H1 (cell line): Measurements from ENCODE around the gene ANGEL2. TPM values are rescaled to one million over a fixed set of nuclear protein-coding genes. Genes with fewer than 3 reads are reported as not detected.

Experiments used
- CTCF ChIA-PET: fragments of 300-600 bp; sonication (Branson Sonifier 250); formaldehyde crosslinking; loops from one replicate; lab custom pipeline; 2021; ENCODE audit not compliant: partially characterized antibody; lab: Charles Lee
- POLR2A ChIA-PET: fragments of 300-600 bp; sonication (Branson Sonifier 250); formaldehyde crosslinking; loops from one replicate; lab custom pipeline; 2021; ENCODE audit warnings: inconsistent platforms; ENCODE audit not compliant: partially characterized antibody; lab: Charles Lee
- DNase-seq, 2 experiments: peaks; one replicate each; pipeline versions ENCODE4 v3.0.0 to v3.0.0-alpha.2; 2010 to 2022; ENCODE audit warnings: low spot score in 2 of 2, low read depth in 1 of 2, mixed read lengths in 1 of 2
- FAIRE-seq: peaks from 2 replicates; lab custom pipeline; 2011; peaks lifted over from hg19 to GRCh38; lab: Jason Lieb, UNC
- H2AFZ ChIP-seq: 2 replicates; pipeline ENCODE4 v1.8.1; 2012; ENCODE audit warnings: low read length, inconsistent platforms
- H2AK5ac ChIP-seq: 2 replicates; pipeline ENCODE4 v1.6.1; 2013; ENCODE audit warnings: low read depth, low read length
- H2BK120ac ChIP-seq: replicated peaks from 2 replicates; pipeline ENCODE3; 2013; ENCODE audit warnings: low read depth, low read length, inconsistent platforms
- H2BK12ac ChIP-seq: 2 replicates; pipeline ENCODE4 v1.6.1; 2013; ENCODE audit warnings: low read depth, low read length
- H2BK15ac ChIP-seq: 2 replicates; pipeline ENCODE4 v1.6.1; 2013; ENCODE audit warnings: low read length
- H2BK20ac ChIP-seq: 2 replicates; pipeline ENCODE4 v1.6.1; 2013; ENCODE audit warnings: low read length
- H2BK5ac ChIP-seq: 2 replicates; pipeline ENCODE4 v1.6.1; 2013; ENCODE audit warnings: low read depth, low read length
- H3K14ac ChIP-seq: 2 replicates; pipeline ENCODE4 v1.6.1; 2013; ENCODE audit warnings: inconsistent platforms; ENCODE audit not compliant: insufficient read length
- H3K18ac ChIP-seq: 2 replicates; pipeline ENCODE4 v1.6.1; 2013; ENCODE audit warnings: low read length; ENCODE audit errors: extremely low read depth
- H3K23ac ChIP-seq: 2 replicates; pipeline ENCODE4 v1.6.1; 2013; ENCODE audit warnings: inconsistent platforms; ENCODE audit not compliant: insufficient read length
- H3K23me2 ChIP-seq: 2 replicates; pipeline ENCODE4 v1.6.1; 2013; ENCODE audit warnings: low read depth, low read length
- H3K27ac ChIP-seq: 2 replicates; pipeline ENCODE4 v1.6.1; 2011; ENCODE audit warnings: low read depth, low read length, inconsistent platforms
- H3K27me3 ChIP-seq, 4 experiments: replicated peaks in 1 of 4; 1 replicate in 1 of 4; 2 replicates in 3 of 4; pipeline versions ENCODE4 v1.6.1 to v1.8.1; 2011 to 2013; ENCODE audit warnings: low read length in 3 of 4, mild to moderate bottlenecking in 3 of 4, inconsistent platforms in 2 of 4, mixed read lengths in 2 of 4, moderate library complexity in 1 of 4; ENCODE audit not compliant: control insufficient read depth in 3 of 4, insufficient read depth in 3 of 4; ENCODE audit errors: extremely low read depth in 1 of 4
- H3K36me3 ChIP-seq, 4 experiments: 2 replicates each; pipeline versions ENCODE4 v1.6.1 to v1.8.1; 2011 to 2013; ENCODE audit warnings: mild to moderate bottlenecking in 4 of 4, low read length in 3 of 4, moderate library complexity in 2 of 4, control low read depth in 1 of 4, inconsistent platforms in 1 of 4; ENCODE audit not compliant: insufficient read depth in 4 of 4, control insufficient read depth in 2 of 4
- H3K4ac ChIP-seq: replicated peaks from 2 replicates; pipeline ENCODE3; 2013; ENCODE audit warnings: low read length, low read depth, mixed read lengths, inconsistent platforms; ENCODE audit not compliant: insufficient read length
- H3K4me1 ChIP-seq, 4 experiments: replicated peaks in 1 of 4; 1 replicate in 1 of 4; 2 replicates in 3 of 4; pipeline versions ENCODE4 v1.6.1 to v1.8.1; 2011 to 2013; ENCODE audit warnings: low read length in 3 of 4, inconsistent platforms in 2 of 4, mixed read lengths in 1 of 4; ENCODE audit not compliant: insufficient read depth in 4 of 4, control insufficient read depth in 3 of 4
- H3K4me2 ChIP-seq, 2 experiments: 2 replicates each; pipeline versions ENCODE4 v1.6.1 to v1.8.1; 2011 to 2013; ENCODE audit warnings: low read depth in 2 of 2, low read length in 2 of 2, control low read depth in 1 of 2, inconsistent platforms in 1 of 2, mild to moderate bottlenecking in 1 of 2; ENCODE audit not compliant: insufficient read depth in 1 of 2
- H3K4me3 ChIP-seq, 4 experiments: fragments of 200-600, 300-600 bp in 1 of 4; sonication (generic), shearing (Covaris generic), sonication (Bioruptor Twin) in 1 of 4; 2 replicates each; pipeline versions ENCODE4 v1.5.1 to v1.8.1; 2011 to 2016; ENCODE audit warnings: low read length in 4 of 4, low read depth in 3 of 4, control low read depth in 2 of 4, inconsistent platforms in 2 of 4, mild to moderate bottlenecking in 2 of 4, mixed read lengths in 1 of 4, moderate library complexity in 1 of 4; ENCODE audit not compliant: insufficient read depth in 2 of 4; ENCODE audit errors: extremely low read depth in 1 of 4
- H3K56ac ChIP-seq: replicated peaks from 2 replicates; pipeline ENCODE3; 2013; ENCODE audit warnings: low read depth, mild to moderate bottlenecking, mixed read lengths, low read length, inconsistent platforms; ENCODE audit not compliant: insufficient read length
- H3K79me1 ChIP-seq: 2 replicates; pipeline ENCODE4 v1.6.1; 2013; ENCODE audit warnings: low read depth, low read length, control low read depth
- H3K79me2 ChIP-seq, 2 experiments: 2 replicates each; pipeline versions ENCODE4 v1.6.1 to v1.8.1; 2012 to 2013; ENCODE audit warnings: low read length in 2 of 2, mild to moderate bottlenecking in 2 of 2, inconsistent platforms in 1 of 2; ENCODE audit not compliant: insufficient read depth in 2 of 2, control insufficient read depth in 1 of 2
- H3K9ac ChIP-seq, 4 experiments: replicated peaks in 1 of 4; 1 replicate in 1 of 4; 2 replicates in 3 of 4; pipeline versions ENCODE4 v1.6.1 to v1.8.1; 2011 to 2013; ENCODE audit warnings: low read depth in 3 of 4, low read length in 3 of 4, control low read depth in 2 of 4, mild to moderate bottlenecking in 2 of 4, moderate library complexity in 2 of 4, inconsistent platforms in 1 of 4; ENCODE audit errors: extremely low read depth in 1 of 4
- H3K9me3 ChIP-seq, 2 experiments: 2 replicates each; pipeline versions ENCODE4 v1.6.1 to v1.8.1; 2012 to 2013; ENCODE audit warnings: mild to moderate bottlenecking in 2 of 2, moderate library complexity in 2 of 2, control low read depth in 1 of 2, inconsistent platforms in 1 of 2, low read depth in 1 of 2, low read length in 1 of 2, mixed read lengths in 1 of 2; ENCODE audit not compliant: insufficient read depth in 2 of 2
- H4K20me1 ChIP-seq, 2 experiments: replicated peaks in 1 of 2; 2 replicates each; pipeline versions ENCODE3 to v1.8.1; 2011 to 2013; ENCODE audit warnings: inconsistent platforms in 2 of 2, low read length in 2 of 2, mild to moderate bottlenecking in 1 of 2; ENCODE audit not compliant: insufficient read depth in 2 of 2, control insufficient read depth in 1 of 2
- H4K5ac ChIP-seq: 2 replicates; pipeline ENCODE4 v1.6.1; 2013; ENCODE audit warnings: low read length, low read depth, mixed read lengths, inconsistent platforms; ENCODE audit not compliant: insufficient read length
- H4K8ac ChIP-seq: 2 replicates; pipeline ENCODE4 v1.8.0; 2013; ENCODE audit warnings: mild to moderate bottlenecking, moderate library complexity, low read length, inconsistent platforms; ENCODE audit not compliant: insufficient read depth; ENCODE audit errors: extremely low read depth
- H4K91ac ChIP-seq: replicated peaks from 2 replicates; pipeline ENCODE3; 2013; ENCODE audit warnings: low read length, mixed read lengths, inconsistent platforms; ENCODE audit not compliant: insufficient read length
- BCL11A ChIP-seq, 2 experiments: IDR thresholded peaks; one replicate each; pipeline ENCODE4 v1.6.1; 2011; ENCODE audit warnings: low read depth in 2 of 2, low read length in 2 of 2, mild to moderate bottlenecking in 2 of 2
- CBX5 ChIP-seq: fragments of 300-800, 300-1000 bp; sonication (generic); IDR thresholded peaks from 2 replicates; pipeline ENCODE4 v1.7.1; 2016; ENCODE audit warnings: antibody characterized with exemption, low read length, low read depth
- GABPA ChIP-seq: IDR thresholded peaks from 2 replicates; pipeline ENCODE4 v1.6.1; 2011; ENCODE audit warnings: mild to moderate bottlenecking, low read length, moderate library complexity, borderline replicate concordance; ENCODE audit not compliant: insufficient read depth
- HDAC6 ChIP-seq: IDR thresholded peaks from one replicate; pipeline ENCODE4 v1.7.1; 2012; ENCODE audit warnings: low read depth, mild to moderate bottlenecking, inconsistent platforms, low read length, moderate library complexity
- POU5F1 ChIP-seq: IDR thresholded peaks from 2 replicates; pipeline ENCODE4 v1.6.1; 2011; ENCODE audit warnings: low read depth, mild to moderate bottlenecking, low read length, moderate library complexity
- SAP30 ChIP-seq: fragments of 300-600 bp; sonication (generic); IDR thresholded peaks from 2 replicates; pipeline ENCODE4 v1.7.1; 2012; ENCODE audit warnings: low read length, moderate library complexity, mild to moderate bottlenecking, inconsistent platforms; ENCODE audit not compliant: insufficient read depth, insufficient replicate concordance
- SIN3A ChIP-seq, 2 experiments: IDR thresholded peaks in 1 of 2; conservative IDR thresholded peaks in 1 of 2; 2 replicates each; pipeline ENCODE4 v1.6.1; 2011 to 2012; ENCODE audit warnings: low read length in 2 of 2, improper control_type of control experiment in 1 of 2, low read depth in 1 of 2, mild to moderate bottlenecking in 1 of 2
- SIRT6 ChIP-seq: IDR thresholded peaks from one replicate; pipeline ENCODE4 v1.7.1; 2012; ENCODE audit warnings: low read length, inconsistent platforms
- SP1 ChIP-seq: IDR thresholded peaks from 2 replicates; pipeline ENCODE4 v1.6.1; 2011; ENCODE audit warnings: low read depth, low read length
- TEAD4 ChIP-seq: IDR thresholded peaks from 2 replicates; pipeline ENCODE4 v1.6.1; 2012; ENCODE audit warnings: low read depth, low read length, inconsistent platforms, mixed read lengths
- WGBS, 2 experiments: shearing (Covaris generic) in 1 of 2; methylation state at CpG; one replicate each; pipeline versions ENCODE4 v1.1.6 to v1.1.7; 2013 to 2015; ENCODE audit warnings: low lambda C conversion rate in 2 of 2, mixed read lengths in 2 of 2, inconsistent platforms in 1 of 2, low coverage in 1 of 2, missing lambda C conversion rate in 1 of 2; ENCODE audit not compliant: insufficient replicate concordance in 2 of 2, insufficient coverage in 1 of 2, insufficient read length in 1 of 2; ENCODE audit errors: extremely low coverage in 1 of 2, missing lambda C conversion rate in 1 of 2; 5-methylcytosine and 5-hydroxymethylcytosine counted together
- polyA plus RNA-seq, 7 experiments: library from polyadenylated mRNA; depleted of rRNA in 3 of 7; stranded (reverse) in 5 of 7; unstranded in 2 of 7; fragments of >200 nt in 5 of 7; fragments of 200-250 nt in 2 of 7; gene quantifications; 1 replicate in 5 of 7; 2 replicates in 1 of 7; 4 replicates in 1 of 7; pipeline versions ENCODE4 v1.2.1 to v1.2.3, GENCODE V29; 2011 to 2013; ENCODE audit warnings: missing spikeins in 2 of 7, mixed read lengths in 2 of 7
- total RNA-seq: library from RNA; stranded (reverse); fragmentation: NEBNext Ultra II Directional; extraction: Animal tissue kit (Norgen Biotek cat#: 25700); gene quantifications from 2 replicates; pipeline ENCODE4 v1.2.1, GENCODE V29; 2021

Gene ANGEL2
- total and polyA plus RNA-seq, 2 of the 8 experiments (the other 6 are each of a cell fraction or from before 2014, with no cell fraction given), result 18.1 to 39.9 TPM

GRCh38 chr1:213008564-213008963, 7.1 kb downstream of the ANGEL2 start:
- Histone ChIP-seq H2BK15ac (no peak overlapping the region), H3K36me3 (peaks cover 0 to 45% (median 15%) of the 10 kb centered on the region in 4 experiments; a peak in 7 of 8 replicates), H3K23me2 (no peaks in the 10 kb centered on the region), H4K8ac (no peak overlapping the region)
- TF ChIP-seq SP1 (no peak), HDAC6 (no peak), TEAD4 (no peak), BCL11A (IDR thresholded peaks at IDR 0.05; ENCODE audit: low read depth in 2 of 2, low read length in 2 of 2) (no peak), CBX5 (no peak), GABPA (no peak), SIRT6 (no peak), SAP30 (no peak), POU5F1 (no peak), SIN3A (conservative IDR thresholded peaks at IDR 0.05 in 1 of 2, IDR thresholded peaks at IDR 0.05 in 1 of 2; ENCODE audit: low read depth in 1 of 2, low read length in 2 of 2) (no peak)
- TF ChIP-seq, all 59 proteins: peak for 0
- no peak overlapping the region for H2BK5ac ChIP-seq
- H3K18ac ChIP-seq, result no peak overlapping the region
- CTCF ChIA-PET, result interaction anchor here (0.7 kb wide), 1 partner anchor 223 kb away, joined by 3 read pairs; no protein-coding TSS in a partner anchor
- no peaks in the 10 kb centered on the region for H3K4me1 ChIP-seq
- 98% methylated on average over 2 of the region's 2 CpGs; no CpG with 5 or more reads in 1 of the 2 experiments for WGBS, 2 experiments
- H3K79me2 ChIP-seq, result peaks cover 0 to 23% of the 10 kb centered on the region in 2 experiments; a peak in 2 of 4 replicates
- H4K20me1 ChIP-seq, result peaks cover 0 to 2% of the 10 kb centered on the region in 2 experiments
- no peaks in the 10 kb centered on the region for H3K79me1 ChIP-seq
- no peak overlapping the region for H3K4ac ChIP-seq
- H3K27ac ChIP-seq, result no peak overlapping the region
- H2BK20ac ChIP-seq, result no peak overlapping the region
- no peak overlapping the region for H3K4me2 ChIP-seq
- H4K91ac ChIP-seq, result no peak overlapping the region
- no peak overlapping the region for H3K9ac ChIP-seq
- H2BK12ac ChIP-seq, result no peak overlapping the region
- H3K9me3 ChIP-seq, result no peaks in the 10 kb centered on the region
- H3K4me3 ChIP-seq, result no peak overlapping the region
- H2AFZ ChIP-seq, result no peak overlapping the region
- no peak overlapping the region for H3K23ac ChIP-seq
- no peak overlapping the region for H3K14ac ChIP-seq
- DNase-seq, result no peak
- no peak for FAIRE-seq
- no peak overlapping the region for H2AK5ac ChIP-seq
- no peaks in the 10 kb centered on the region for H3K27me3 ChIP-seq
- no peak overlapping the region for H2BK120ac ChIP-seq
- no peak overlapping the region for H3K56ac ChIP-seq
- POLR2A ChIA-PET, result no interaction called here
- no peak overlapping the region for H4K5ac ChIP-seq
